ENCODE data around the gene MYO7B.

DNA sequence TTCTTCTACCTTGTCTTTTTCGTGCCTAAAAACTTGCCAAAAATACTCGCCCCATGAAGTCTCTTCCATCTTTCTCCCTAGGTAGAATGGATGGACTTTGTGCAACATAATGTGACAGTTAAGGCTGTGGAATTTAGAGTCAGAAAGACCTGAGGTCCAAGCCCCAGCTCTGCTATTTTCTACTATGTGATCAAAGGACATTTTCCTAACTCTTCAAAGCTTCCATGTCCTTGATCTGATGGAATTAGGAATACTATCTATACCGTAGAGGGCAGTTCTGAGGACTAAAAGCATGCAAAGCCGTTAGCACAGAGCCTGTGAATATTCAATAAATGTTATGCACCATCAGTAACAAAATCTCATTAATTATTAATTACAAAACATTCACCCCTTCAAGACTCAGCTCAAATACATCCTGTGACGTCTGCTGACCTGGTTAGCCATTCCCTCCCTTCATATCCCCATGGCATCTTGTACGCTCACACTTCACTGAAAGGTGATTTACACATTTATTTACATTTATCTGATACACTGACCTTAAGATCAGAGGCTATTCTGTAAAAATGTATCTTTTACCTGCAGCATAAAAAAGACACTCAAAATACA lies 24.3 kb upstream of the MYO7B start:
- no peak for TF ChIP-seq PATZ1 (CRISPR knock-in tag; IDR thresholded peaks at IDR 0.05; ENCODE audit: borderline replicate concordance)
- TF ChIP-seq ZFP30 (CRISPR knock-in tag; IDR thresholded peaks at IDR 0.05), result no peak
- TF ChIP-seq ZNF70 (CRISPR knock-in tag; IDR thresholded peaks at IDR 0.05), result no peak

All from SK-N-SH treated with all-trans-retinoic acid at 6 μM for 48 hours (cell line).